Naive B cell (primary cell): Measurements from ENCODE around the gene ARHGEF7. TPM values are rescaled to one million over a fixed set of nuclear protein-coding genes. Genes with fewer than 3 reads are reported as not detected.

ENCODE experiments used
- ATAC-seq, 2 donors: fragments of 150-1000 bp; cut with Tn5 transposase; 2 replicates each; pipeline ENCODE4 v1.10.0; 2021; ENCODE audit warnings: low read depth in 2 of 2, mild to moderate bottlenecking in 2 of 2, moderate library complexity in 2 of 2
- DNase-seq: peaks from one replicate; pipeline ENCODE4 v3.0.0; 2022
- H3K27ac Mint-ChIP-seq, 6 donors: one replicate each; pipeline ENCODE4 v1.8.0; 2020 to 2022; ENCODE audit warnings: mild to moderate bottlenecking in 6 of 6, mixed read lengths in 6 of 6, moderate library complexity in 5 of 6, inconsistent platforms in 2 of 6
- H3K27me3 Mint-ChIP-seq, 3 donors: one replicate each; pipeline ENCODE4 v1.8.0; 2021 to 2022; ENCODE audit warnings: mixed read lengths in 3 of 3, mild to moderate bottlenecking in 1 of 3
- H3K36me3 Mint-ChIP-seq, 2 donors: one replicate each; pipeline ENCODE4 v1.8.0; 2020 to 2022; ENCODE audit warnings: mixed read lengths in 2 of 2, inconsistent platforms in 1 of 2, mild to moderate bottlenecking in 1 of 2
- H3K4me1 Mint-ChIP-seq, 3 donors: one replicate each; pipeline ENCODE4 v1.8.0; 2020 to 2022; ENCODE audit warnings: mixed read lengths in 3 of 3, inconsistent platforms in 1 of 3, mild to moderate bottlenecking in 1 of 3, moderate library complexity in 1 of 3
- H3K4me3 Mint-ChIP-seq, 8 donors: one replicate each; pipeline ENCODE4 v1.8.0; 2020 to 2022; ENCODE audit warnings: mild to moderate bottlenecking in 8 of 8, mixed read lengths in 8 of 8, moderate library complexity in 8 of 8, inconsistent platforms in 2 of 8
- H3K9me3 Mint-ChIP-seq, 7 donors: one replicate each; pipeline ENCODE4 v1.8.0; 2020 to 2022; ENCODE audit warnings: mixed read lengths in 7 of 7, mild to moderate bottlenecking in 5 of 7, inconsistent platforms in 2 of 7, moderate library complexity in 1 of 7
- polyA plus RNA-seq, 6 donors: library from polyadenylated mRNA; unstranded; fragments of 300-500 nt; fragmentation: Illumina TruSeq; gene quantifications; one replicate each; pipeline ENCODE4 v1.2.3, GENCODE V29; 2021; ENCODE audit warnings: low read depth in 6 of 6

ARHGEF7 gene
- polyA plus RNA-seq, 6 donors from 2014 or later, result 9.1 to 26.9 (median 17.5) TPM

- ATAC-seq (peak; percentile 84 to 89), DNase-seq (no peak)
- peaks cover 0 to 6% (median 4%) of the 10 kb centered on the region in 3 donors for H3K4me1 Mint-ChIP-seq
- peaks cover 0 to 2% (median 0%) of the 10 kb centered on the region in 7 donors for H3K9me3 Mint-ChIP-seq
- peaks cover 8 to 21% (median 12%) of the 10 kb centered on the region in 3 donors for H3K27me3 Mint-ChIP-seq
- H3K27ac Mint-ChIP-seq, result no peak overlapping the region
- no peaks in the 10 kb centered on the region for H3K36me3 Mint-ChIP-seq
- no peak overlapping the region for H3K4me3 Mint-ChIP-seq
Observed at GRCh38 chr13:111129465-111130115, 14.5 kb downstream of the ARHGEF7 start.

- Mint-ChIP-seq H3K9me3 (peaks cover 0 to 2% (median 0%) of the 10 kb centered on the region in 7 donors), H3K36me3 (no peaks in the 10 kb centered on the region), H3K27ac (no peak overlapping the region), H3K4me3 (no peak overlapping the region), H3K4me1 (peaks cover 0 to 6% (median 4%) of the 10 kb centered on the region in 3 donors), H3K27me3 (peaks cover 6 to 21% (median 12%) of the 10 kb centered on the region in 3 donors)
- no peak for ATAC-seq
- DNase-seq, result no peak
Observed at GRCh38 chr13:111130116-111130508, 15.0 kb downstream of the ARHGEF7 start.

GRCh38 chr13:111131048-111131447 lies 15.9 kb downstream of the ARHGEF7 start:
- Mint-ChIP-seq H3K4me3 (no peak overlapping the region), H3K27ac (peak overlapping the region in 1 of 6 donors; percentile 80)

GRCh38 chr13:111131611-111132010 lies 16.5 kb downstream of the ARHGEF7 start:
- DNase-seq (no peak), ATAC-seq (no peak)
- H3K4me1 Mint-ChIP-seq, result peaks cover 0 to 6% (median 4%) of the 10 kb centered on the region in 3 donors
- H3K9me3 Mint-ChIP-seq, result peaks cover 0 to 2% (median 0%) of the 10 kb centered on the region in 7 donors
- peak overlapping the region in 1 of 6 donors; percentile 80 for H3K27ac Mint-ChIP-seq
- H3K27me3 Mint-ChIP-seq, result peaks cover 0 to 13% (median 7%) of the 10 kb centered on the region in 3 donors
- H3K36me3 Mint-ChIP-seq, result no peaks in the 10 kb centered on the region
- H3K4me3 Mint-ChIP-seq, result no peak overlapping the region

More at GRCh38 chr13:111131048-111131447, 15.9 kb downstream of the ARHGEF7 start:
- peaks cover 0 to 6% (median 4%) of the 10 kb centered on the region in 3 donors for H3K4me1 Mint-ChIP-seq
- DNase-seq (no peak), ATAC-seq (no peak)
- peaks cover 0 to 13% (median 6%) of the 10 kb centered on the region in 3 donors for H3K27me3 Mint-ChIP-seq
- H3K36me3 Mint-ChIP-seq, result no peaks in the 10 kb centered on the region
- peaks cover 0 to 2% (median 0%) of the 10 kb centered on the region in 7 donors for H3K9me3 Mint-ChIP-seq

GRCh38 chr13:111132948-111133347 lies 17.8 kb downstream of the ARHGEF7 start:
- no peak for ATAC-seq
- peaks cover 0 to 3% of the 10 kb centered on the region in 2 donors for H3K36me3 Mint-ChIP-seq

GRCh38 chr13:111139452-111139851 lies 24.3 kb downstream of the ARHGEF7 start:
- H3K27me3 Mint-ChIP-seq, result peaks cover 27 to 63% (median 58%) of the 10 kb centered on the region in 3 donors
- H3K27ac Mint-ChIP-seq, result no peak overlapping the region
- no peak for ATAC-seq
- no peaks in the 10 kb centered on the region for H3K4me1 Mint-ChIP-seq
- H3K9me3 Mint-ChIP-seq, result no peaks in the 10 kb centered on the region
- H3K36me3 Mint-ChIP-seq, result peaks cover 0 to 3% of the 10 kb centered on the region in 2 donors
- H3K4me3 Mint-ChIP-seq, result no peak overlapping the region
- no peak for DNase-seq

More at GRCh38 chr13:111132948-111133347, 17.8 kb downstream of the ARHGEF7 start:
- H3K27me3 Mint-ChIP-seq, result peaks cover 7 to 24% (median 16%) of the 10 kb centered on the region in 3 donors
- no peak overlapping the region for H3K27ac Mint-ChIP-seq
- no peak overlapping the region for H3K4me3 Mint-ChIP-seq
- peaks cover 0 to 2% (median 0%) of the 10 kb centered on the region in 7 donors for H3K9me3 Mint-ChIP-seq
- H3K4me1 Mint-ChIP-seq, result peaks cover 0 to 6% (median 4%) of the 10 kb centered on the region in 3 donors
- DNase-seq, result no peak

- Mint-ChIP-seq H3K4me1 (no peaks in the 10 kb centered on the region), H3K4me3 (no peak overlapping the region), H3K9me3 (no peaks in the 10 kb centered on the region), H3K27me3 (peaks cover 30 to 68% (median 62%) of the 10 kb centered on the region in 3 donors), H3K27ac (no peak overlapping the region), H3K36me3 (peaks cover 0 to 3% of the 10 kb centered on the region in 2 donors)
- ATAC-seq (no peak), DNase-seq (no peak)
Observed at GRCh38 chr13:111139873-111140561, 24.9 kb downstream of the ARHGEF7 start.

GRCh38 chr13:111140562-111141105 lies 25.5 kb downstream of the ARHGEF7 start:
- Mint-ChIP-seq H3K36me3 (peaks cover 0 to 3% of the 10 kb centered on the region in 2 donors), H3K27ac (no peak overlapping the region), H3K9me3 (no peaks in the 10 kb centered on the region), H3K4me1 (no peaks in the 10 kb centered on the region), H3K27me3 (peaks cover 30 to 70% (median 62%) of the 10 kb centered on the region in 3 donors), H3K4me3 (no peak overlapping the region)
- ATAC-seq, result no peak
- DNase-seq, result no peak

- DNase-seq (no peak), ATAC-seq (no peak)
- peaks cover 0 to 3% of the 10 kb centered on the region in 2 donors for H3K36me3 Mint-ChIP-seq
- H3K9me3 Mint-ChIP-seq, result no peaks in the 10 kb centered on the region
- H3K4me1 Mint-ChIP-seq, result no peaks in the 10 kb centered on the region
- peaks cover 40 to 63% (median 51%) of the 10 kb centered on the region in 3 donors for H3K27me3 Mint-ChIP-seq
- H3K27ac Mint-ChIP-seq, result peak overlapping the region in 1 of 6 donors; percentile 14
- H3K4me3 Mint-ChIP-seq, result no peak overlapping the region
Observed at GRCh38 chr13:111142472-111142871, 27.4 kb downstream of the ARHGEF7 start.

GRCh38 chr13:111143865-111144540 lies 28.9 kb downstream of the ARHGEF7 start:
- H3K4me3 Mint-ChIP-seq, result peak overlapping the region in 1 of 8 donors; percentile 44
- no peaks in the 10 kb centered on the region for H3K4me1 Mint-ChIP-seq
- no peak overlapping the region for H3K27ac Mint-ChIP-seq
- ATAC-seq, result no peak
- H3K9me3 Mint-ChIP-seq, result no peaks in the 10 kb centered on the region
- H3K27me3 Mint-ChIP-seq, result peaks cover 36 to 53% (median 45%) of the 10 kb centered on the region in 3 donors
- no peak for DNase-seq
- no peaks in the 10 kb centered on the region for H3K36me3 Mint-ChIP-seq

- Mint-ChIP-seq H3K9me3 (no peaks in the 10 kb centered on the region), H3K4me3 (peak overlapping the region in 1 of 8 donors; percentile 33), H3K4me1 (no peaks in the 10 kb centered on the region), H3K27ac (no peak overlapping the region), H3K27me3 (peaks cover 31 to 42% (median 34%) of the 10 kb centered on the region in 3 donors), H3K36me3 (no peaks in the 10 kb centered on the region)
- ATAC-seq (no peak), DNase-seq (no peak)
Observed at GRCh38 chr13:111145071-111145470, 30.0 kb downstream of the ARHGEF7 start.

- peak overlapping the region in 1 of 8 donors; percentile 33 for H3K4me3 Mint-ChIP-seq
- DNase-seq (no peak), ATAC-seq (no peak)
- H3K4me1 Mint-ChIP-seq, result no peaks in the 10 kb centered on the region
- H3K27ac Mint-ChIP-seq, result no peak overlapping the region
- peaks cover 26 to 38% (median 30%) of the 10 kb centered on the region in 3 donors for H3K27me3 Mint-ChIP-seq
- H3K9me3 Mint-ChIP-seq, result no peaks in the 10 kb centered on the region
- H3K36me3 Mint-ChIP-seq, result no peaks in the 10 kb centered on the region
Observed at GRCh38 chr13:111145506-111145905, 30.4 kb downstream of the ARHGEF7 start.

- H3K27ac Mint-ChIP-seq, result peak overlapping the region; percentile 83 to 97 (median 94)
- ATAC-seq (no peak), DNase-seq (no peak)
- peak overlapping the region; percentile 82 to 97 (median 93) for H3K4me3 Mint-ChIP-seq
- H3K4me1 Mint-ChIP-seq, result peaks cover 12 to 22% (median 19%) of the 10 kb centered on the region in 3 donors
- no peaks in the 10 kb centered on the region for H3K36me3 Mint-ChIP-seq
- H3K27me3 Mint-ChIP-seq, result peaks cover 0 to 5% (median 0%) of the 10 kb centered on the region in 3 donors
- peaks cover 0 to 1% (median 0%) of the 10 kb centered on the region in 7 donors for H3K9me3 Mint-ChIP-seq
Observed at GRCh38 chr13:111152844-111153243, 37.7 kb downstream of the ARHGEF7 start.
